Measurements from ENCODE around the gene TNS3. TPM values are rescaled to one million over a fixed set of nuclear protein-coding genes. Genes with fewer than 3 reads are reported as not detected.

TNS3 gene
- total RNA-seq, 5 donors from 2014 or later (not counting 1 experiment from before 2014, with no cell fraction given), result 0.58 to 3.7 (median 2.0) TPM

- peaks cover 0 to 2% of the 10 kb centered on the region in 2 experiments for H3K27me3 ChIP-seq (replicated peaks in 1 of 2; ENCODE audit: control insufficient read depth in 2 of 2, extremely low read depth in 1 of 2, insufficient read depth in 2 of 2, low read length in 1 of 2)
- H3K27ac ChIP-seq (ENCODE audit: low read length), result no peak overlapping the region
- POLR2A ChIA-PET, result interaction anchor here in 1 of 2 donors (0.6 kb wide), 1 partner anchor 48 kb away, joined by 7 read pairs; no protein-coding TSS in a partner anchor
- Mint-ChIP-seq H3K27ac (no peak overlapping the region), H3K27me3 (no peaks in the 10 kb centered on the region), H3K9me3 (no peaks in the 10 kb centered on the region), H3K4me1 (no peaks in the 10 kb centered on the region), H3K36me3 (no peaks in the 10 kb centered on the region), H3K4me3 (no peak overlapping the region)
- no peaks in the 10 kb centered on the region for H3K36me3 ChIP-seq (ENCODE audit: control insufficient read depth in 2 of 2, extremely low read depth in 1 of 2, insufficient read depth in 1 of 2, low read length in 1 of 2)
- H3K9me3 ChIP-seq, result no peaks in the 10 kb centered on the region
- H3K4me3 ChIP-seq (ENCODE audit: control insufficient read depth in 1 of 2, extremely low read depth in 1 of 2, low read length in 1 of 2), result no peak overlapping the region
- DNase-seq (no peak), ATAC-seq (replicated peaks in 1 of 4) (no peak)
- no peaks in the 10 kb centered on the region for H3K4me1 ChIP-seq (ENCODE audit: control insufficient read depth in 1 of 2, extremely low read depth in 1 of 2, insufficient read depth in 2 of 2, low read length in 2 of 2)
- CTCF ChIA-PET, result no interaction called here
- 49% methylated on average over 12 of the region's 12 CpGs for WGBS (ENCODE audit: insufficient coverage)
Measured at GRCh38 chr7:47513741-47514241, 68.1 kb downstream of the TNS3 start.

GRCh38 chr7:47512481-47513176 is 69.3 kb downstream of the TNS3 start:
- Mint-ChIP-seq H3K27me3 (no peaks in the 10 kb centered on the region), H3K4me1 (no peaks in the 10 kb centered on the region), H3K27ac (no peak overlapping the region), H3K9me3 (no peaks in the 10 kb centered on the region), H3K36me3 (no peaks in the 10 kb centered on the region), H3K4me3 (no peak overlapping the region)
- no peaks in the 10 kb centered on the region for H3K4me1 ChIP-seq (ENCODE audit: control insufficient read depth in 1 of 2, extremely low read depth in 1 of 2, insufficient read depth in 2 of 2, low read length in 2 of 2)
- peaks cover 0 to 2% of the 10 kb centered on the region in 2 experiments for H3K27me3 ChIP-seq (replicated peaks in 1 of 2; ENCODE audit: control insufficient read depth in 2 of 2, extremely low read depth in 1 of 2, insufficient read depth in 2 of 2, low read length in 1 of 2)
- WGBS (ENCODE audit: insufficient coverage), result no CpG with 5 or more reads among the region's 5 CpGs
- CTCF ChIA-PET, result no interaction called here
- H3K4me3 ChIP-seq (ENCODE audit: control insufficient read depth in 1 of 2, extremely low read depth in 1 of 2, low read length in 1 of 2), result no peak overlapping the region
- POLR2A ChIA-PET, result no interaction called here
- no peaks in the 10 kb centered on the region for H3K36me3 ChIP-seq (ENCODE audit: control insufficient read depth in 2 of 2, extremely low read depth in 1 of 2, insufficient read depth in 1 of 2, low read length in 1 of 2)
- ATAC-seq (replicated peaks in 1 of 4) (no peak), DNase-seq (no peak)
- H3K9me3 ChIP-seq, result no peaks in the 10 kb centered on the region
- no peak overlapping the region for H3K27ac ChIP-seq (ENCODE audit: low read length)

DNA sequence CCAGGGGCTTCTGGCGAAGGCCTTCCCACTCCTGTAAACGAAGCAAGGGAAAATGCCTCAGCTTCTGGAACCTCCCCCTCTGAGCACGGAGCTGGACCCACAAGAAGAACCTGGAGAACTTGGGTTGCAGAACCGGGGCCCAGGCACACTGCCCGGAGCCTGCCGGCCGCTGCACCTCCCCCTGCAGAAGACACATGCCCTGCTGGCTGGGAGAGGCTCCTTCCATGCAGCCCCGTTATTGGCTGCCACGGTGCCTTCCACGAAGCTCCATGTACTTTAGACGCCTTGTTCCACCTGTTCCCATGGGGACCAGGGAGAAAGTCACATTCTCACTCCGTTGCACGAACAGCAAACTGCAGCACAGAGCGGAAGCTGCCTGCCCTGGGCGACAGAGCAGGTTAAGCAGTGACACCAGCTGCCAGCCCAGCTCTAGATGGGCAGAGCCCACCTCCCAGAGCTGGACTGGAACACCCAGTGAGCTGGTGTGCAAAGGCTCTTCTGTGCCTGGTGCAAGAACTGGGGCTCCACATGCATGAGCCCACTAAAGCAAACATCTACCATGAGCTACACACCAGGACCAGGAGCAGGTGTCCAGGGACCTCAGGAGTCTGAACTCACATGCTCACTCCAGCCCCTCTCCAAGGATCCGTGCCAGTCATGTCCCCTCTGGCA is 70.1 kb downstream of the TNS3 start:
- no peaks in the 10 kb centered on the region for H3K9me3 Mint-ChIP-seq
- no peaks in the 10 kb centered on the region for H3K36me3 Mint-ChIP-seq
- Histone ChIP-seq H3K4me3 (ENCODE audit: control insufficient read depth in 1 of 2, extremely low read depth in 1 of 2, low read length in 1 of 2) (no peak overlapping the region), H3K27me3 (replicated peaks in 1 of 2; ENCODE audit: control insufficient read depth in 2 of 2, extremely low read depth in 1 of 2, insufficient read depth in 2 of 2, low read length in 1 of 2) (peaks cover 0 to 2% of the 10 kb centered on the region in 2 experiments), H3K36me3 (ENCODE audit: control insufficient read depth in 2 of 2, extremely low read depth in 1 of 2, insufficient read depth in 1 of 2, low read length in 1 of 2) (no peaks in the 10 kb centered on the region), H3K9me3 (no peaks in the 10 kb centered on the region), H3K27ac (ENCODE audit: low read length) (no peak overlapping the region), H3K4me1 (ENCODE audit: control insufficient read depth in 1 of 2, extremely low read depth in 1 of 2, insufficient read depth in 2 of 2, low read length in 2 of 2) (no peaks in the 10 kb centered on the region)
- 80% methylated on average over 15 of the region's 16 CpGs for WGBS (ENCODE audit: insufficient coverage)
- ATAC-seq (replicated peaks in 1 of 4) (no peak), DNase-seq (no peak)
- no peak overlapping the region for H3K27ac Mint-ChIP-seq
- POLR2A ChIA-PET, result no interaction called here
- peaks cover 0 to 3% of the 10 kb centered on the region in 2 donors for H3K27me3 Mint-ChIP-seq
- no peak overlapping the region for H3K4me3 Mint-ChIP-seq
- CTCF ChIA-PET, result no interaction called here
- H3K4me1 Mint-ChIP-seq, result no peaks in the 10 kb centered on the region

DNA sequence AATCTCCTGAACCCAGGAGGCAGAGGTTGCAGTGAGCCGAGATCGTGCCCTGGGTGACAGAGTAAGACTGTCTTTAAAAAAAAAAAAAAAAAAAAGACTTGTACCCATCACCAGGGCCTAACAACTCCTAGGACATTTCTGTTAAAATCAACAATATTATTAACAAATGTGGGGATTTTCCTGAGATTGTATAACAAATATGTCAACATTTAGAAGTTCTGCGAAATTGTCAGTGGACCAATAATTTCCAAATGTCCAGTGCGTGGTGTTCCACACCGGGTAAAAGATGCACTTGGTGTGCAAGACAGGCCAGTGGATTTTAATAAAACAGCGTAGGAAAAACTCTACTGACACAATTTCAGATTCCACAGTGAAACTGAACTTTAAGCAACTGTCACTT is 71.1 kb downstream of the TNS3 start:
- Histone ChIP-seq H3K4me1 (ENCODE audit: control insufficient read depth in 1 of 2, extremely low read depth in 1 of 2, insufficient read depth in 2 of 2, low read length in 2 of 2) (no peaks in the 10 kb centered on the region), H3K9me3 (no peaks in the 10 kb centered on the region), H3K27ac (ENCODE audit: low read length) (no peak overlapping the region), H3K36me3 (ENCODE audit: control insufficient read depth in 2 of 2, extremely low read depth in 1 of 2, insufficient read depth in 1 of 2, low read length in 1 of 2) (no peaks in the 10 kb centered on the region), H3K27me3 (replicated peaks in 1 of 2; ENCODE audit: control insufficient read depth in 2 of 2, extremely low read depth in 1 of 2, insufficient read depth in 2 of 2, low read length in 1 of 2) (peaks cover 0 to 2% of the 10 kb centered on the region in 2 experiments), H3K4me3 (ENCODE audit: control insufficient read depth in 1 of 2, extremely low read depth in 1 of 2, low read length in 1 of 2) (no peak overlapping the region)
- H3K36me3 Mint-ChIP-seq, result no peaks in the 10 kb centered on the region
- H3K27ac Mint-ChIP-seq, result no peak overlapping the region
- 89% methylated on average over 3 of the region's 6 CpGs for WGBS (ENCODE audit: insufficient coverage)
- ChIA-PET CTCF (no interaction called here), POLR2A (no interaction called here)
- H3K4me1 Mint-ChIP-seq, result no peaks in the 10 kb centered on the region
- DNase-seq (no peak), ATAC-seq (replicated peaks in 1 of 4) (no peak)
- no peaks in the 10 kb centered on the region for H3K9me3 Mint-ChIP-seq
- no peak overlapping the region for H3K4me3 Mint-ChIP-seq
- peaks cover 0 to 3% of the 10 kb centered on the region in 2 donors for H3K27me3 Mint-ChIP-seq

DNA sequence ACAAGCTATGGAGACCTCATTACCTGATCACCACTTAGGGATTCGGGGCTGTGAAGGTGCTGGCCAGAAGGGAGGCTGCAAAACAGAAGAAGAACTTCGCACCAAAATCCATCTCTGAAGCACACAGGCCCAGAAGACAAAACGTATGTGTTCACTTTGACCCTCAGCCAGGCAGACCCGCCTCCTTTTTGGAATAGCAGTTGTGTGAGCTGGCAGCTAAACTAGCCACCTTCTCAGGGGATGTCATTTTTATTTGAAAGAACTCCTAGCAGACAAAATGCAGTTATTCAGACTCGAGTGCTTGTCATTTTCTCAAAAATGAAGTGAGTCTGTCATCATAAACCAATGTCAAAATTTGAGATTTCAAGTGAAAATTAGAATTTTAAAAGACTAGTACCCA is 71.7 kb downstream of the TNS3 start:
- DNase-seq (no peak), ATAC-seq (replicated peaks in 1 of 4) (no peak)
- no peaks in the 10 kb centered on the region for H3K4me1 ChIP-seq (ENCODE audit: control insufficient read depth in 1 of 2, extremely low read depth in 1 of 2, insufficient read depth in 2 of 2, low read length in 2 of 2)
- H3K27me3 Mint-ChIP-seq, result peaks cover 0 to 3% of the 10 kb centered on the region in 2 donors
- no peak overlapping the region for H3K4me3 ChIP-seq (ENCODE audit: control insufficient read depth in 1 of 2, extremely low read depth in 1 of 2, low read length in 1 of 2)
- H3K36me3 ChIP-seq (ENCODE audit: control insufficient read depth in 2 of 2, extremely low read depth in 1 of 2, insufficient read depth in 1 of 2, low read length in 1 of 2), result no peaks in the 10 kb centered on the region
- H3K36me3 Mint-ChIP-seq, result no peaks in the 10 kb centered on the region
- no peaks in the 10 kb centered on the region for H3K9me3 Mint-ChIP-seq
- no peak overlapping the region for H3K27ac Mint-ChIP-seq
- no peak overlapping the region for H3K4me3 Mint-ChIP-seq
- CTCF ChIA-PET, result no interaction called here
- peaks cover 0 to 2% of the 10 kb centered on the region in 2 experiments for H3K27me3 ChIP-seq (replicated peaks in 1 of 2; ENCODE audit: control insufficient read depth in 2 of 2, extremely low read depth in 1 of 2, insufficient read depth in 2 of 2, low read length in 1 of 2)
- H3K9me3 ChIP-seq, result no peaks in the 10 kb centered on the region
- H3K4me1 Mint-ChIP-seq, result no peaks in the 10 kb centered on the region
- no peak overlapping the region for H3K27ac ChIP-seq (ENCODE audit: low read length)
- 60% methylated on average over 3 of the region's 5 CpGs for WGBS (ENCODE audit: insufficient coverage)
- POLR2A ChIA-PET, result no interaction called here

DNA sequence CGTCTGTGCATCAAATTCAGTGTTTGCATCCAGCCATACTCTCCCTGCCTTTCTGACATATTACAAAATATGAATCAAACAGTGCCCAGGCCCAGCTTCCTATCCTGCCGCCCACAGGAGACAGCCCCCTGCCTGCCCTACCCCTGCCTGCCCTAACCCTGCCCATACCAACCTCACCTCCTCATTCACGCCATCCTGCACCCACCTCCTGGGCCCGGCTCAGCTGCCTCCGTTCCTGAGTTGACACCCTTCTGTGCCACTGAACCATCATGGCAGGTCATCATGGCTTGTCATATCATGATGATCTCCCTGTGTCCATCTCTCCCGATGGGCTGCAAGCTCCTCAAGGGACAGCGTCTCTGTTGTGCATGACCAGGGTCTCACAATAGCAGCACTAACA is 72.3 kb downstream of the TNS3 start:
- Mint-ChIP-seq H3K4me1 (no peaks in the 10 kb centered on the region), H3K27ac (no peak overlapping the region), H3K36me3 (no peaks in the 10 kb centered on the region), H3K9me3 (no peaks in the 10 kb centered on the region), H3K4me3 (no peak overlapping the region), H3K27me3 (peaks cover 0 to 3% of the 10 kb centered on the region in 2 donors)
- Histone ChIP-seq H3K9me3 (no peaks in the 10 kb centered on the region), H3K4me3 (ENCODE audit: control insufficient read depth in 1 of 2, extremely low read depth in 1 of 2, low read length in 1 of 2) (no peak overlapping the region), H3K36me3 (ENCODE audit: control insufficient read depth in 2 of 2, extremely low read depth in 1 of 2, insufficient read depth in 1 of 2, low read length in 1 of 2) (no peaks in the 10 kb centered on the region), H3K27ac (ENCODE audit: low read length) (no peak overlapping the region), H3K27me3 (replicated peaks in 1 of 2; ENCODE audit: control insufficient read depth in 2 of 2, extremely low read depth in 1 of 2, insufficient read depth in 2 of 2, low read length in 1 of 2) (peaks cover 0 to 2% of the 10 kb centered on the region in 2 experiments), H3K4me1 (ENCODE audit: control insufficient read depth in 1 of 2, extremely low read depth in 1 of 2, insufficient read depth in 2 of 2, low read length in 2 of 2) (no peaks in the 10 kb centered on the region)
- CTCF ChIA-PET, result no interaction called here
- POLR2A ChIA-PET, result no interaction called here
- ATAC-seq (replicated peaks in 1 of 4) (no peak), DNase-seq (no peak)
- 79% methylated on average over 7 of the region's 7 CpGs for WGBS (ENCODE audit: insufficient coverage)
